CD4-positive, alpha-beta T cell treated with Interleukin-4 for 1 hour (primary cell): ENCODE results near the gene CIROP.
A peak's percentile ranks its signal among the peaks of the same experiment; 100 is the strongest.

Source experiments
- DNase-seq, 2 donors: peaks; one replicate each; pipeline ENCODE4 v3.0.0-alpha.2; 2020 to 2022

CIROP gene

DNA sequence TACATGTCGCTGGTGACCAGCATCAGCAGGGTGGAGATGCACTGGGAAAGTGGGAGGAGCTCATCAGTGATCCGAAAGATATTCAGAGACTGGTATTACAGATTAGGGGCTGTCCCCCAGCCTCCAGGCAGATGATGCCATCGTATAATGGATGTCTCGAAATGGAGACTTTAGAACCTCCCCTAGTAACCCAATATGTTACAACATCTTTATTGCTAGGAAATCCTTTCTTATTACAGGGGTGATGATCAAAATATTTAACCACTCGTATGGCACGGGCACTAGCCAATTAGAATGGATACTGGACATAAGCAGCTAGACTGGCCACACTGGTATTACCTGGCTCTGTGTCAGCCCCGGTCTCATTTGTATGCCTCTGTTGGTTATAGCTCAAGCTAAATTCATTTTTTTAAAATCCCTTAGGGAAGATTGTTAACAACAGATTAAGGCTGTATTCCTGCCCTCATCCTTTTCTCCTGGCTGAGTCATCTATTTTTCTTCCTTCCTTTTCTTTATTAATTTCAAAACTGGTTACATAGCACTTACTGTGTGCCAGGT is 25.0 kb upstream of the CIROP start:
- no peak for DNase-seq

DNA sequence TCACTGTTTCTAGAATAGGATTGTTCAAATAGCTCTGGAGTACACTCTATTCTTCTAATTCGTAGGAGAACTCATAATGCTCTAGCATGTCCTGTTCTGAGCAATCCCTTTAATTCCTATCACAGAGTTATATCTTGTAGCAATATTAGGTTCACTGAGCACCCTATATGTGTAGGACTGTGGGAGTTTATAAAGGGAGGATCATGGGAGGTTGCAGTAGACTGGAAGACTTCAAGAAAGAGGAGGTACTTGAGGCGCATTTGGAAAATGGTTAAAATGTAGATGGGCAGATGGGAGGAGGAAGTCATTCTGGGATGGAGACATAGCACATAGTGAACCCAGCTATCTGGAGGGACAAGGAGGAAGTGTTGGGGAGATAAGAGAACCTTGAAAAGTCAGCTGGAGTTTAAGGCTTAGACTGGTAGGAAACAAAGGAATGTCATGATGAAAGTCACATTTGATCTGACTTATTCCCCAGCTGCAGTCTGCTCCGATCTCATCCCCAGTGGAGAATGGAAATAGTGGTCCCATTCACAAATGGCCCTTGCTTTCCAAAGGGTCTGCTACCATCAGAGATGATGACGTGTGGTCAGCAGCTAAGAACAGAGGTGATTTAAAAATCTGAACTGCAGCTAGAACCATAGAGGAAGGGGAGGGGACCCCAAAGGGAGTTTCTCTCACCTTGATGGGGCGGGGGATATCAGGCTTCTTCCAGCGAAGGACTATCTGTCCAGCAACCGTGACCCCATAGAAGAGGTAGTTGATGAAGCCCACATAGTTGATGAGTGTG is 24.4 kb upstream of the CIROP start:
- DNase-seq = no peak

DNA sequence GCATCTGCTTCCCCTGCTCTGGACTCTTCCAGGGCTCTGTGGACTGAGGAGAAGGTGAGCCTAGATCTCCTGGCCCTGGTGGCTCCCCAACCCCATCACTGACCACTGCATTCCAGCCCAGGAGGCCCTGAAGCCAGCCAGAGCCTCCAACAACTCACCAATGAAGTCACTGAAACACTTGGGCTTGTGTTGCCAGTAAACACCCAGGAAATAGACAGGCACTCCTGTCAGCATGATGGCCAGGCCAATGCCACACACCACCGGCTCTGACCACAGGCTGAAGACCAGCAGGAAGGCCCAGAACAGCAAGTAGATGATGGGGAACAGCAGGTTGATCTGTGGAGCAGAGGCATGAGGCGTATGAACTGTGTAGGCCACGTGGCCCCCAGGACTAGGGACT is 23.1 kb upstream of the CIROP start:
- no peak for DNase-seq

DNA sequence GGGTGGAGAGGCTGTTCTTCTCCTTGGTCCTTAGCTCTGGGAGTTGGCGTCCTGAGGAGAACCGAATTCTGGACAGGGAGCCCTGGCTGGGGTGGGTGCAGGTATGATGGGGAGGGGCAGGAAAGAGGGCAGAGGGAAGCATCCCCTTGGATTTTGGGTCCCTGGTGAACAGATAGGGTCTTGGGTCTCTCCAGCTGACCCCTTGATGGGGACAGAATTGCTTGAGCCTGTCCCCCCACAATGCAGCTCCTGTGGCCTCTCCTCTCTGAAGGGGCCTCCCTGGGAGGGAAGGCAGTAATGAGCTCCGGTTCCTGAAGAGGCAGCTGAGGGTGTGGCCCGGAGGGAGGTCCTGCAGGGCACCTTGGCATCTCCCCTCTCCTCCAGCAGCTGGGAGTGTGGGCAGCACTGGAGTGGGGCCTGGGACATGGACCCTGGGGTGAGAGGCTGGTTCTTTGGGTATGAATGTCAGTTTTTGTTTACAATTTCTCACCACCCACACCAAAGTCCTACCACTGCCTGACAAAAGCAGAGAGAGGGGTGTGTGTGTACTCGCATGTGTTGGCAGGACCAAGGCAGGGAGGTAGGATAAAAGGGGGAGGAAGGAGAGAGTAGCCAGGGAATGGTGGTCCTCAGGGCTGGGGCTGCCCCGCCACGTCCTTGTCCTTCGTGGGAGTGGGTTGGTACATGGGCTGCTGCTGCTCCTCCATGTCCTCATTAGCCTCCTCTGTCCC is 21.9 kb upstream of the CIROP start:
- DNase-seq = no peak

DNA sequence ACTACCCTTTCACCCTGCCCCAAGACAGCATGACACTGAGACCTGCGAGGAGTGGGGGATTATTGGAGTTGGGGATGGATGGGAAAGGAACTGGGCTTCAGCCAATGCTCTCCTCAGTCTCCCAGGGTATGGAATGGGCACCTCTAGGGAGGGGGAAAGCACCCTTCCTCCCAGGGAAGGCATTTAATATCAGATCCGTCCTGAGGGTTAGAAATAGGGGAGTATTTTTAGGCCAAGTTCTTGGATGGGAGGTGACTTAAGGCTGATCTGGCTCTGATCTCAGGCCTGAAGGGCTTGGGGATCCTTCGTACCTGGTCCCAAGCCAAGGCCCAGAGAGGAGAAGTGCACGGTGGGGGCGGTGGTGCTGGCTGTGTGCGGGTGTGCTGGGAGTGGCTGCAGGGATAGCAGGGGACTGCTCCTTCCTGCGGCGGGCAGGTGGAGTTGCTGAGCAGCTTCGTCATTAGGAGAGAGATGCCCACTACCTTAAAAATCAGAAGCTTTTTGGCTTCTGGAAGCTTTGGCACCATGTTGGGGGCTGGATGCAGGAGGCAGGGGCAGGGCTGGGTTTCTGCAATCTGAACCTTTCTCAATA is 21.2 kb upstream of the CIROP start:
- no peak for DNase-seq

DNA sequence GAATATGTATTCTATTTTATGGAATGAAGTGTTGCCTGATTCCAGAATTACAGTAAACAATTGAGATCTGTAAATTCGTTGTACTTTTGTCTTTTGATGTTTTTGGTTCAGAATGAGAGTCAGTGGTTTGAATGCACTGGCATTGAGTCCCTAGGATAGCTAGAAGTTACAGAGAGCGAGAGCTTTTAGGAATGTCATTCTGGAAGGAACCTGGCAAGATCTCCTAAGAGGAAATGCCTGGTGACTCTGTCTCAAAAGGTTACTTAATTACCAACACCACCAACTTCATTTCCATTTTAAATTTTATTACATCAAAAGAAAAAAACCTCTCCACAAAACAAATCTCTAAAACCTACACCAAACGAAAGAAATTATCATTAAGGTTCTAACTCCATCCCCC is 20.2 kb upstream of the CIROP start:
- DNase-seq = no peak

DNA sequence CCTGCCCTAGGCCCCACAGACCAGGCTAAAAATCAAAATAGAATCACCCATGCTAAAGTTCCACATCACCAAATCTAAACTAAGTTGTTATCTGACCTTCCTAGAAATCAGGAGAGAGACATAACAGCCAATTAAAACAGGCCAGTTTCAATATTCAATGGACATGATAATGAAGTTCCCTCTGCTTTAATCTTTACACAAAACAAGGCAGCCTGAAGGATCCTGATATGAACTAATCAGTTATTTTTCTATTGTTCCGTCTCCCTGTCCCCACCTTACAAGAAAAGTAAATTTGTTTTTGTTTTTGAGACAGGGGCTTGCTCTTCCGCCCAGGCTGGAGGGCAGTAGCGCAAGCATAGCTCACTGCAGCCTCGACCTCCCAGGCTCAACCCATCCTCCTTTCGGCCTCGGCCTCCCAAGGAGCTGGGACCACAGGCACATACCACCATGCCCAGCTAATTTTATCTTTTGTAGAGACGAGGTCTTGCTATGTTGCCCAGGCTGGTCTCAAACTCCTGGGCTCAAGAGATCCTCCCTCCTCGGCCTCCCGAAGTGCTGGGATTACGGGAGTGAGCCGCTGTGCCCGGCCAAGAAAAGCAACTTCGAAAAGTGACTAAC is 19.7 kb upstream of the CIROP start:
- no peak for DNase-seq

DNA sequence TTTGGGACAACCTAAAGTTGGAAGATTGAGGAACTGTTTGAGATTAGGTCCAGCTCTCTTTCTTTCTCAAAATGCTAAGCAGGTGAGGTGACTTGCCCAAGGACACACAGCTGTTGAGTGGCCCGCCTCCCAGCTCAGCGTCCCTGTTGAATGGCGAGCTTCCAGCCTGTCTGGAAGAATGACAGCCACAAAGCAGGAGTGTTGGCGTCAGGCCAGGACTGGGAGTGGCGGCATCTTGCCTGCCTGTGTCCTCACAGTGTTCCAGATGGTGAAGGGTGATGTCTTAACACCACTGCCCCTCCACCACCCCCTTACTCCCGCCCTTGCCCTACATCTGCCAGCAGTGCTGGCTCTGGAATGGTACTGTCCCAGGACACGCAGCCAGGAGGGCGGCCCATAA is 18.6 kb upstream of the CIROP start:
- no peak for DNase-seq

DNA sequence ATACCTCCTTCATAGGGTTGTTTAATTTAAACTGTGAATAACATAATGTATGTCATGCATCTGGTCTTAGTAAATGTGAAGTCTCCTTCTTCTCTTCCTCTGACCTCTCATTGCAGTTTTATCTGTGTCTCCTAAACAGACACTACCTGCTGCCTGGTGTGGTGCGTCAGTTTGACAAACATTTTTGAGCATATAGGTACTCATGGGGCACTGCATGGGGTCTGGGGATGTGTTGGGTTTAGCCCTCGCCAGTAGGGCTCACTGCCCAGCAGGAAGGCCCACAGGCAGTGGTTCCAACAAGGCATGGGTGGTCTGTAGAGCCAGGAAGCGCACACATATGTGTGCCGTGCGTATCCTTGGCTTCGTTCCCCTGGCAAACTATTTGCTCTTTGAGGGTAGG is 17.3 kb upstream of the CIROP start:
- no peak for DNase-seq

DNA sequence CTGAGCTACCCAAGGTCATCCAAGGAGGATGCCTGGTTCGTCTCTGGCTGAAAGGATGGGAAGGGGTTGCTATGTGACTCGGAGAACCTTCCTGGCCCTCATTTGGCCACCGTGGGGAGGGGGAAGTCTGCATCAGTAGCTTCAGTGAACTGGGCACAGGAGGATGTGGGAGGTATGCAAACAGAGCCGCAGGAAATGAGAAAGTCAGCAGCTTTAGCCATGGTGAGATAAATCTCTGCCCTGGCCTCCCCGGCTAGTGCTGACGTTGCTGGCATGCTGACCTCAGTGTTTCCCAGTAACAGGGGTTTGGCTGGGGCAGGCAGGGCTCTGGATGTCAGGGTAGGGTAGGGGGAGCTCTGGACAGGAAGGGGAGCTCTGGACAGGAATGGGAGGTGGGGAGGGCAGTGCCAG is 16.6 kb upstream of the CIROP start:
- no peak for DNase-seq

DNA sequence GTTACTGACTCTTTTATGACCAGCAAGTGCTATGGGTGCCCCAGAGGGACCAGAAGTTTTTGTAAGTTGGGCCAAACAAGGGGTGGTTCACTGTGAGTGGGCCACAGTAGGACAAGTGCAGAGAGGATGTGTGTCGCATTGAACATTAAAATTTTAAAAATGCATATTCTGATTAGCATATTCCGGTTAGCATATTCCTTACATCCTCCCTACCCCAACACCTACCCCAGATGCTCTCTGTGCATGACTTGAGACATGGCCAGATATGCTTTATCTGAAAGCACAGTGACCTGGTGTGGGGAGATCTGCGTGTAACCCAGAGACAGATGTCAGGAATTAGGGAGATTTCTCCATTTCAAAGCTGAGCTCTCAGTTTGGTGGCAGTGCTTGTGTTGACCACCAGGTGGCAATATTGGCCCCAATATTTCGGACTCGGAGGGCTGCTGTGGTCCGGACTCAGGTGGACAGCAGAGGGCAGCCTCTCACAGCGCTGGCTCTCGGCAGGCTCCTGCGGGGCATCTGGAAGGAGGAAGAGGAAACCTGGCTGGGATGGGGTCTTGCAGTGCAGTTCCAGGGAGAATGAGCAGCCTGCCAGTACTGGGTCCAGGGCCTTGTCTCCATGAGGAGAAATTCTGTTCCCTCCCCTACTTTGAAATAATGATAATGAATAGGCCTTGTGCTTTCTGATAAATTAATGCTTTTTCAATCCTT is 15.9 kb upstream of the CIROP start:
- peak; percentile 84 to 85 for DNase-seq

DNA sequence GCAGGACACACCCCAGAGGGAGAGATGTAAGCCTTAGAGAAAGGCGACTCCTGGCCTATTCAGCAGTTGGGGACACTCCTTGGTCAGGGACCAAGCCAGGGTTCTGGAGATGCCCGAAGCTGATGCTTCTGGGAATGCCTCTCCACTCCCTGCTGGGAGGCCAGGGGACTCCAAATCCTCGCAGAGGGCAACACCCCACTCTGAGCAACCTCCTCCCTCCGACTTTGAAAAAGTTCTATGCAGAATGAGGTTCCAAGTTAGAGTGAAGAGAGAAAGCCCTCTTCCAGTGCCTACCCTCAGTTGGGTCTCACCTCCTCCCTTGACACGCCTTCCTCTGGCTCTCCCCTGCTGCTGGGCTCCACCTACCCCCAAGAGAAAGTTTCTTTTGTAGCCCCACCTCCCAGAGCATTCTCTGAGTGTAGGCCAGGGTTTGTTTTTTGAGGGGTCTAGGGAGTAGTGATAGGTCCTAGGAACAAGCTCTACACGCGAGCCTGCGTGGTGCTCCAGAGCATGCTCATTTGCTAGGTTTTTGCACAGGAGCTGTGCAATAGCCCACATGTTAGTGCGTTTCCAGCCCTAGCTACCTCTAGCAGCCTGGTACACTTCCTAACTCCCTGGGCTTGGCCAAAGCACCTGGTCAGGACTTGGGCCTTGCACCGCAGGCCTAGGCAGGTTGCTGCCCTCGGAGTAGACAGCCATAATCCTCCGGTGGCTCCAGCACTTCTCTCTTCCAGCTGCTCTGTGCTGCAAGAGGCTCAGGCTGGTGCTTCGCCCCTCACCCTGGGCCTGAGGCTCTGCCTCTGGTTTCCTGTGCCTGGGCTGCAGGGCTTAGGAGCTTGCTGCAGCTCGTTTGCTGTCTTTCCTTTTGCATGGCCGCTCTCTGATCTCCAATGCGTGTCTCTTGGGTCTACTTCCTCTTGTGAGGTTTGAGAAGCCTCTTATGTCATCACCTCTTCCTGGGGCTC is 14.9 kb upstream of the CIROP start:
- DNase-seq = peak; percentile 36 to 52

DNA sequence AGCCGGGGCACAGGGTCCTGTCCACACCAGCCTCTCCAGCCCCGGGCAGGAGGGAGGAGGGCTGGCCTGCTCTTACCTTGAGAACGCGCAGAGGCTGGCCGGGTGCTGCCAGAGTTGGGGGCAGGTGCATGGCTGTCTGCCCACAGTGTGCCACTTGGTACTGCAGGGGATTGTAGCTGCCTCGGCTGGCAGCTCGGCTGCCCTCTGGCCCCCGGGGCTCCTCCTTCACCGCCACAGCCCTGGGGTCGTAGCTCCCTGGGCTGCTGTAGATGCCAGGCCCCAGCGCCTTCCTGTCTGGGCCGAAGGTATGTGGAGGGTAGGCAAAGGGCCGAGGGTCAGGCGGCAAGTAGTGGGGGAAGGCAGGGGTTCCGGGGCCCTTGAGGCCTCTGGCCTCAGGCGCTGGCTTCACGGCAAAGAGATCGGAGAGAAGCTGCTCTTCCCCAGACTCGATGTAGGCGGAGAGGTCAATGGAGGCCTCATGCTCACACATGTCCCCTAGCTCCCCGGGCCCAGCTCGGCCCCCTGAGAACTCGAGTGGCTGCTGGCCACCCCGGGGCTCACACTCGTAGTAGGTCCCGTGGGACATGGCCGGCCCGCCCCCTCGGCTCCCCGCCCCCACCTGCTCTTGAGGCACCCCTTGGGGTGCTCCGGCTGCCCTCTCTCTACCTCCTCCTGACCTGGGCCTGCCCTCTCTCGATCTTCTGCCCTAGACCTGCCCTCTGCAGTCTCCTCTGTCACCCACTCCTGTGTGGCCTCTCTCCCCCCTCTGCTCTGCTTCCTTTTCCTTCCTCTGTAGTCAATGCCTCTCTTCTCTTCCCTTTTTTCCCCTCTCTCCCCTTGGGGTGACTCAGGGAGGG is 13.9 kb upstream of the CIROP start, which contains the start of gene CEBPE:
CEBPE (minus strand) TSS at position 750 of the 857 bp plus-strand sequence; CDS start at position 586, 164 bp downstream.
- no peak for DNase-seq

DNA sequence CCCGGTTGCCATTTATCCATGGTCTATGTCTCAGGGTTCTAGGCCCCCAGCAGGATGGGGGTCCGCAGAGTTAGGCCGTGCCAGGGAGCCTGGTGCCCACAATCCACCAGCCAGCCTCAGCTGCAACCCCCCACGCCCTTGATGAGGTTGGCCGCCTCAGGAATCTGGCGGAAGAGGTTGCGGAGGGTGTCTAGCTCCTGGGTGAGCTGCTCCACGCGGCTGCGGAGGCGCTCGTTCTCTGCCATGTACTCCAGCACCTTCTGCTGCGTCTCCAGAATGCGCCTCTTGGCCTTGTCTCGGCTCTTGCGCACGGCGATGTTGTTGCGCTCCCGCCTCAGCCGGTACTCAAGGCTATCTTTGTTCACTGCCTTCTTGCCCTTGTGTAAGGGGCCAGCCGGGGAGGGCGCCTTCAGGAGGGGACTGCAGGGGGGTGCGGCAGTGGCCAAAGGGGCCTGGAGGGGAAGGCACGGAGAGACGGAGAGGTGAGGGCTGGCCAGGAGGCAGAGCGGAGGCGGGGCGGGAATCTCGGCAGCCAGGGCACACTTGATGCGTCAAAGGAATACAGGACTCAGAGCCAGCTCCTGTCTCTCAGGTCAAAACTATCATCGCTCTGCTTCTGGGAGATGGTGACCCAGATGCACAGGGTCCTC is 12.7 kb upstream of the CIROP start:
- DNase-seq = no peak

DNA sequence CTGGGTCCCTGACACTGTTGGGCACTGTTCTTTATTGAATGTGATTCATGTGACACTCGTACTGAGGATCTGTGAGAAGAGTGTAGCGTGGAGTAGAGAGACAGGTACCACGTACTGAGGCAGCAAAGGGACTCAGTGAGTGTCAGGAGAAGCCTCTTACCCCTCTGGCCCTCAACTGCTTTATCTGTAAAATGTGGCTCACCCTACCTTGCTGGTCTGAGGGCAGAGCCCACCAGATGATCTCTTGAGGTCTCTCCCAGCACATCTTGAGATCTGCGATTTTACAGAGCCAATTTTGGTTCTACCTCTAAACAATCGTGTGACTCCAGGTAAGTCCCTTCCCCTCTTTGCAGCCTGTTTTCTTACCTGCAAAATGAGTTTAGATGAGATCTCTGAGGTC is 11.1 kb upstream of the CIROP start:
- DNase-seq = no peak

DNA sequence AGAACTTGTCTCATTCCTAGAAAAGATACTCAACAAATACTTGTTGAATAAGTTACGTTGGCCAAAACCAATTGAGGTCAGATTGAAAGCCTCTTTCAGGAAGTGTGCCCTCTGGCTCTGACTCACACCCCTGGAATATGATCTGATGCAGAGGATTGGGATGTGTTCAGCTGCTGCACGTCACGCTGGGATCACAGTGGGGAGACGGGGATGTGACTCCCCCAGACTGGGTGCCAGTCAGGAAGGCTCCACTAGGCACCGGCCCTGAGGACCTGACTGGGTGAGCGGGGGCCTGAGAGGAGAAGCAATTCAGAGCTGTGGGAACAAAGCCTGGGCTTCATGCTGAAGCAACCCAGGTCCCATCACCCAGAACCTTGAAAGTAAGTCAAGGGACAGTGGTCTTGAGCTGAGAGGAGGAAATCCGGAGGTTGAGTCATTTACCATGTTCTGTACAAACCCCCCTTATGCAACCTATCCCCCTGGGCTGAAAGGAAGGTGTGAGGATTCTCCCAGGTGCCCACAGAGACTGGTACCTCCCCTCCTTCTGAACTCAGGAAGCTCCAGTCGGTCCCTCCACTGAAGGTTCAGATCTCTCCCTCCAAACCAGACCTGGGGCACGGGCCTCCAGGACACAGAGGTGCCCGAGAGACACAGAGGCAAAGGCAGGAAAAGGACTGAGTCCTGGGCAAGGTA is 10.4 kb upstream of the CIROP start:
- DNase-seq = no peak

DNA sequence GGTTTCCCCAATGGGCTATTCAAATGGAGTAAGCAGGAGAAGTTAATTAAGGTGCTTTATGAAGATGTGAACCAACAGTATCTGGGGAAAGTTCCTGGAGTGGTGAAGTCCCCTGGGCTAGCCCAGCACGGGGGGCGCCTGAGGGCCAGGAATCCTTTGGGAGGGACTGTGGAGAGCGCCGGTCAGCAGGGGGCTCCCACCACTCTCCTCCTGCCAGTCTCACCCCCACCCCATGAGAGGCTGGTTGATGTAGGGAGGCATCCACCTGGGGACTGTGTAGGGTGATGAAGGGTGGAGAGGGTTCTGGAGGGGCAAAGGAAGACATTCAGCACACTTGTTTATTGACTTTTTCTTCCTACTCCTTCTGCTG is 9.9 kb upstream of the CIROP start:
- no peak for DNase-seq

DNA sequence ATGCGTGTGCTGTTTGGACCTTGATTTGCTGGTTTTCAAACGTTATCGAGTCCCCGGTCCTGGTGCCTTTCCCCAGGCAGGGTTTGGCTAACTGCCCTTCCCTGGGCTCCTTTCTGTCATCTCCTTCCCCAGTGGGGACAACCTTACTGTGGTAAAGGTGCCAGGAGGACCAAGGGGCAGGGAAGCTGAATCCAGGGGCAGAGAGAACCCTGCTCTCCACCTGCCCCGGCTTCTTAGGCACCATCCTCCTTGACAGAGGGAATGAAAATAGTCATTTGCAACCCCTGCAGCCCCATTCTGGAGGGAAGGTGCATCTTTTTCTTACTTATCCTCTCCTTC is 9.3 kb upstream of the CIROP start:
- no peak for DNase-seq

DNA sequence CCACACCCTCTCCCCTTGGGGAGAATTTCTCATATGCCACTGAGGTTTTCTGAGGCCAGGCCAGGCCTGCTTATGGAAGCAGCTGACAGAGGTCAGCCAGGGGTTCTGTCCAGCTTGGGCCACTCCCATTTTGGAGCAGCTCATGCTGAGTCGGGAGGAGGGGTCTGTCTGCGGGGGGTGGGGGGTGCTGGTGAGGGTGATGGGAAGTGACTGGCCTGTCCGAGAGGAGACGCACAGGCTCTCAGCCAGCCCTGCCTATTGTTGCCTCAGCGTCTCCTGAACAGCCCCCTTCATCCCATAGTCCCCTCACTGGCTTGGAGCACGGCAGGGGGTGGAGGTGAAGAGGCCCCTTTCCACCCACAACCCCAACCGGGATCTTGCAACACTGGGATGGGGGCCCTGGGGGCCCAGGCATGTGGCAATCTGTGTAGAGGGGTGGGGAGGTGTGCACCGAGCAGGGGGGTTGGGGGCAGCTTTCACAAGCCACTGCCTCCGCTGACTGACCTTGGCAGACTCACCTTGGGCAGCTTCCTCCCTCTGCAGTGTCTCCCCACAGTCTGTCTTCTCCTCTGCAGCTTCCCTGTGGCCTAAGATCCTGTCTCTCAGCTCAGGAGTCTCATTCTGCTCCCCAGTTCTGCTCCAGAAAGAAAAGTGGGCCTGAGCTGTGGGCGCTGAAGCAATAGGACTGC is 8.8 kb upstream of the CIROP start:
- DNase-seq = no peak
